Gastroesophageal sphincter (tissue), 3 donors: Measurements from ENCODE around the gene RNPS1.

Experiments
- POLR2A ChIP-seq, 2 donors: fragments of 450-650 bp; IDR thresholded peaks; one replicate each; pipeline ENCODE4 v1.6.1; 2017; ENCODE audit warnings: antibody characterized with exemption in 2 of 2, mild to moderate bottlenecking in 2 of 2, moderate library complexity in 1 of 2
- TF ChIP-seq, protein P1 (sequence below), 4 experiments: fragments of 200-600 bp in 2 of 4; fragments of 450-650 bp in 2 of 4; sonication (generic) in 1 of 4; IDR thresholded peaks; one replicate each; pipeline ENCODE4 v1.5.1; 2017 to 2019; ENCODE audit warnings: antibody characterized with exemption in 4 of 4, mild to moderate bottlenecking in 2 of 4, moderate library complexity in 2 of 4

DNA sequence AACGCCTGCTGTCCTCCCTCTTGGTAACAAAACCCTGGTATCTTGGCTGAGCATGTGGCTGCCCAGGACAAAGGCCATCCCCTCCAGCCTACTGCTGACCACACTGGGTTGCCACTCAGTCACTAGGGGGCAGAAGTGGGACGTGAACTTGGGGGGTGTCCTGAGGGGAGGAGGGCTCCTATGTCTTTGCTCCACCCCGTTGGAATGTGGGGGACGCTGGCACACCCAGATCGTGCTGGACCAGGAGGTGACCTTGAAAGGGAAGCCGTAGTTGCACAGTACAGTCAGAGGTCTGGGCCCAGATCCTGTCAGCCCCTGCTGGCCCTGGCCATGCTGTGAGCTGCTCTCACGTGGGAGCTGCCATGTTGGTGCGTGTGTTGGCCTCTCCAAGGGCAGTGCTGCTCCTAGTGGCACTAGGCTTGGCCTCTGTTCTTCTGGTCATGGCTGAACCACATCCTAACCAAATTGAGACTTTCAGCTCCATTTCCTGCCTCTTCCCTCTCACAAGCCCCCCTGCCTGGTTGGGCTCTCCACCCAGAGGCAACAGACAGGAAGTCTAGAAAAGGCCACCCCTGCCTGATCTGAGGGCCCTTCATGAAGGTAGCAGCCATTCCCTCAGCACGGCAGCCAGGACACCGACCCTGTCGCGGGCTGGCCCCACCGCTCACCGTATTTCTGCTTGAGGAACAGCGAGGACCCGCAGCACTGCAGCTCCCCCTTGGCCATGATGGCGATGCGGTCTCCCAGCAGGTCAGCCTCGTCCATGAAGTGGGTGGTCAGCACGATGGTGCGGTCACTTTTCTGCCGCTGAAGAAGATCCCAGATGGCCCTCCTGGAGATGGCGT, 29.0 kb upstream of the RNPS1 start:
- TF ChIP-seq POLR2A (IDR thresholded peaks at IDR 0.05) = no peak
- TF ChIP-seq, protein P1, sequence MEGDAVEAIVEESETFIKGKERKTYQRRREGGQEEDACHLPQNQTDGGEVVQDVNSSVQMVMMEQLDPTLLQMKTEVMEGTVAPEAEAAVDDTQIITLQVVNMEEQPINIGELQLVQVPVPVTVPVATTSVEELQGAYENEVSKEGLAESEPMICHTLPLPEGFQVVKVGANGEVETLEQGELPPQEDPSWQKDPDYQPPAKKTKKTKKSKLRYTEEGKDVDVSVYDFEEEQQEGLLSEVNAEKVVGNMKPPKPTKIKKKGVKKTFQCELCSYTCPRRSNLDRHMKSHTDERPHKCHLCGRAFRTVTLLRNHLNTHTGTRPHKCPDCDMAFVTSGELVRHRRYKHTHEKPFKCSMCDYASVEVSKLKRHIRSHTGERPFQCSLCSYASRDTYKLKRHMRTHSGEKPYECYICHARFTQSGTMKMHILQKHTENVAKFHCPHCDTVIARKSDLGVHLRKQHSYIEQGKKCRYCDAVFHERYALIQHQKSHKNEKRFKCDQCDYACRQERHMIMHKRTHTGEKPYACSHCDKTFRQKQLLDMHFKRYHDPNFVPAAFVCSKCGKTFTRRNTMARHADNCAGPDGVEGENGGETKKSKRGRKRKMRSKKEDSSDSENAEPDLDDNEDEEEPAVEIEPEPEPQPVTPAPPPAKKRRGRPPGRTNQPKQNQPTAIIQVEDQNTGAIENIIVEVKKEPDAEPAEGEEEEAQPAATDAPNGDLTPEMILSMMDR (IDR thresholded peaks at IDR 0.05) = peak in 3 of 4 experiments; percentile 14 to 42 (median 30)
